B cell (primary cell): Measurements from ENCODE around the gene NDUFS6. TPM values are rescaled to one million over a fixed set of nuclear protein-coding genes. Genes with fewer than 3 reads are reported as not detected.

Source experiments
- ATAC-seq: fragments of 200-7000 bp; cut with Tn5 transposase; one replicate; pipeline ENCODE4 v1.10.0; 2021; ENCODE audit warnings: low read depth, mild to moderate bottlenecking, moderate number of reproducible peaks, moderate library complexity
- CTCF ChIA-PET: fragments of 350-600 bp; sonication (Branson Sonifier 250); formaldehyde crosslinking; loops from one replicate; lab custom pipeline; 2021; ENCODE audit warnings: antibody characterized with exemption, inconsistent platforms; lab: Charles Lee
- POLR2A ChIA-PET: fragments of 350-600 bp; sonication (Branson Sonifier 250); formaldehyde crosslinking; loops from one replicate; lab custom pipeline; 2021; ENCODE audit warnings: antibody characterized with exemption; lab: Charles Lee
- DNase-seq: peaks from one replicate; pipeline ENCODE4 v3.0.0; 2013
- H2AFZ ChIP-seq: 2 replicates; pipeline ENCODE4 v1.6.1; 2012; ENCODE audit warnings: mild to moderate bottlenecking, low read depth, low read length; ENCODE audit not compliant: insufficient read depth, poor library complexity, severe bottlenecking
- H3K27ac ChIP-seq, 2 donors: 1 replicate in 1 of 2; 2 replicates in 1 of 2; pipeline ENCODE4 v1.5.1; 2012 to 2013; ENCODE audit warnings: low read length in 2 of 2, mild to moderate bottlenecking in 2 of 2, moderate library complexity in 1 of 2
- H3K27me3 ChIP-seq, 4 experiments: fragments of 200-600 bp in 1 of 4; sonication (generic) in 1 of 4; replicated peaks in 1 of 4; 1 replicate in 2 of 4; 2 replicates in 2 of 4; pipeline versions ENCODE4 v1.6.1 to v1.7.0; 2013 to 2016; ENCODE audit warnings: low read length in 3 of 4, mild to moderate bottlenecking in 2 of 4, mixed read lengths in 1 of 4, moderate library complexity in 1 of 4; ENCODE audit not compliant: insufficient read depth in 4 of 4, control insufficient read depth in 3 of 4; ENCODE audit errors: control extremely low read depth in 1 of 4
- H3K36me3 ChIP-seq, 2 experiments: replicated peaks in 1 of 2; 1 replicate in 1 of 2; 2 replicates in 1 of 2; pipeline versions ENCODE4 v1.6.1 to v1.7.1; 2013; ENCODE audit warnings: low read length in 1 of 2; ENCODE audit not compliant: insufficient read depth in 2 of 2, control insufficient read depth in 1 of 2; ENCODE audit errors: control extremely low read depth in 1 of 2, extremely low read depth in 1 of 2
- H3K4me1 ChIP-seq, 2 donors: fragments of 200-600 bp in 1 of 2; sonication (generic) in 1 of 2; 1 replicate in 1 of 2; 2 replicates in 1 of 2; pipeline versions ENCODE4 v1.5.1 to v1.6.1; 2013 to 2017; ENCODE audit warnings: low read length in 2 of 2; ENCODE audit not compliant: control insufficient read depth in 2 of 2, insufficient read depth in 2 of 2
- H3K4me2 ChIP-seq: replicated peaks from 2 replicates; pipeline ENCODE3; 2012; ENCODE audit warnings: mild to moderate bottlenecking, low read depth, low read length; ENCODE audit not compliant: poor library complexity, severe bottlenecking
- H3K4me3 ChIP-seq, 5 experiments: fragments of 200-600 bp in 1 of 5; sonication (generic) in 1 of 5; 1 replicate in 3 of 5; 2 replicates in 2 of 5; pipeline versions ENCODE4 v1.5.1 to v1.7.0; 2011 to 2016; ENCODE audit warnings: low read length in 4 of 5, mild to moderate bottlenecking in 4 of 5, low read depth in 2 of 5, control low read depth in 1 of 5, moderate library complexity in 1 of 5; ENCODE audit not compliant: insufficient read depth in 1 of 5; ENCODE audit errors: control extremely low read depth in 1 of 5, extremely low read depth in 1 of 5
- H3K79me2 ChIP-seq: fragments of 200-600 bp; sonication (generic); one replicate; pipeline ENCODE4 v1.6.0; 2016; ENCODE audit warnings: low read length; ENCODE audit not compliant: control insufficient read depth, insufficient read depth
- H3K9ac ChIP-seq: fragments of 200-600 bp; sonication (generic); 2 replicates; pipeline ENCODE4 v1.6.1; 2017; ENCODE audit warnings: mild to moderate bottlenecking, low read length, moderate library complexity
- H3K9me3 ChIP-seq, 3 donors: one replicate each; pipeline versions ENCODE4 v1.6.1 to v1.7.1; 2013; ENCODE audit warnings: low read length in 2 of 3; ENCODE audit not compliant: control insufficient read depth in 2 of 3, insufficient read depth in 1 of 3; ENCODE audit errors: control extremely low read depth in 1 of 3
- H4K20me1 ChIP-seq: 2 replicates; pipeline ENCODE4 v1.6.0; 2012; ENCODE audit warnings: mild to moderate bottlenecking, low read length; ENCODE audit not compliant: insufficient read depth, control insufficient read depth, poor library complexity, severe bottlenecking
- H3K27ac Mint-ChIP-seq: one replicate; pipeline ENCODE4 v1.8.0; 2021; ENCODE audit warnings: mixed read lengths
- H3K27me3 Mint-ChIP-seq: one replicate; pipeline ENCODE4 v1.8.0; 2021; ENCODE audit warnings: mixed read lengths
- H3K4me1 Mint-ChIP-seq: one replicate; pipeline ENCODE4 v1.8.0; 2021; ENCODE audit warnings: mixed read lengths
- H3K4me3 Mint-ChIP-seq: one replicate; pipeline ENCODE4 v1.8.0; 2021; ENCODE audit warnings: mixed read lengths
- H3K9me3 Mint-ChIP-seq: one replicate; pipeline ENCODE4 v1.8.0; 2022; ENCODE audit warnings: mixed read lengths; ENCODE audit not compliant: insufficient read depth
- CTCF ChIP-seq: fragments of 200-600 bp; IDR thresholded peaks from one replicate; pipeline ENCODE4 v1.8.0; 2022; ENCODE audit warnings: antibody characterized with exemption, mild to moderate bottlenecking
- EZH2 ChIP-seq: IDR thresholded peaks from 2 replicates; pipeline ENCODE4 v1.6.1; 2012; ENCODE audit warnings: borderline replicate concordance, low read depth, mild to moderate bottlenecking, moderate library complexity, low read length; ENCODE audit not compliant: insufficient read depth, poor library complexity, severe bottlenecking
- WGBS: methylation state at CpG from one replicate; pipeline ENCODE4 v1.1.5; 2013; ENCODE audit warnings: missing lambda C conversion rate; ENCODE audit not compliant: insufficient coverage; 5-methylcytosine and 5-hydroxymethylcytosine counted together
- intact Hi-C: fragments of 100-400 bp; cut with micrococcal nuclease; formaldehyde crosslinking; loops from one replicate; pipeline ENCODE4 v1.10.0; 2022
- polyA plus RNA-seq: library from polyadenylated mRNA; depleted of rRNA; stranded (reverse); fragments of >200 nt; gene quantifications from 2 replicates; pipeline ENCODE4 v1.2.3, GENCODE V29; 2012
- total RNA-seq, 2 donors: library from RNA; stranded (reverse); fragments of 120-200 nt in 1 of 2; gene quantifications; 1 replicate in 1 of 2; 2 replicates in 1 of 2; pipeline versions ENCODE4 v1.2.3 to v1.2.4, GENCODE V29; 2013 to 2022

Gene NDUFS6
- total and polyA plus RNA-seq, 2 donors (not counting 1 experiment from before 2014, with no cell fraction given): 16.9 to 18.0 TPM

GRCh38 chr5:1836891-1837880 lies 36.0 kb downstream of the NDUFS6 start:
- no peak for ATAC-seq
- intact Hi-C loops: no loop called here
- H3K4me2 ChIP-seq: no peak overlapping the region
- H2AFZ ChIP-seq: no peak overlapping the region
- peaks cover 0 to 16% (median 0%) of the 10 kb centered on the region in 4 experiments for H3K27me3 ChIP-seq
- Mint-ChIP-seq H3K4me3 (no peak overlapping the region), H3K9me3 (no peaks in the 10 kb centered on the region), H3K27me3 (peaks cover 29% of the 10 kb centered on the region), H3K27ac (no peak overlapping the region), H3K4me1 (no peaks in the 10 kb centered on the region)
- TF ChIP-seq EZH2: no peak
- TF ChIP-seq CTCF: no peak
- H3K79me2 ChIP-seq: no peaks in the 10 kb centered on the region
- no peak overlapping the region for H3K27ac ChIP-seq
- no peak overlapping the region for H3K9ac ChIP-seq
- DNase-seq: no peak
- H3K36me3 ChIP-seq: no peaks in the 10 kb centered on the region
- WGBS: 83% methylated on average over 29 of the region's 32 CpGs
- ChIA-PET POLR2A (no interaction called here), CTCF (no interaction called here)
- H3K9me3 ChIP-seq: no peaks in the 10 kb centered on the region
- H4K20me1 ChIP-seq: no peaks in the 10 kb centered on the region
- H3K4me1 ChIP-seq: no peaks in the 10 kb centered on the region
- H3K4me3 ChIP-seq: no peak overlapping the region

GRCh38 chr5:1838013-1838412 lies 36.8 kb downstream of the NDUFS6 start:
- peaks cover 32% of the 10 kb centered on the region for H3K27me3 Mint-ChIP-seq
- ChIA-PET POLR2A (no interaction called here), CTCF (no interaction called here)
- Histone ChIP-seq H2AFZ (no peak overlapping the region), H3K4me2 (no peak overlapping the region), H3K4me3 (no peak overlapping the region), H3K9ac (no peak overlapping the region), H3K79me2 (no peaks in the 10 kb centered on the region), H3K27me3 (peaks cover 0 to 16% (median 0%) of the 10 kb centered on the region in 4 experiments), H3K27ac (no peak overlapping the region), H3K9me3 (no peaks in the 10 kb centered on the region), H3K4me1 (no peaks in the 10 kb centered on the region), H4K20me1 (no peaks in the 10 kb centered on the region), H3K36me3 (no peaks in the 10 kb centered on the region)
- no peak for DNase-seq
- H3K4me3 Mint-ChIP-seq: no peak overlapping the region
- no peak for TF ChIP-seq EZH2
- no peak for TF ChIP-seq CTCF
- intact Hi-C loops: no loop called here
- H3K9me3 Mint-ChIP-seq: no peaks in the 10 kb centered on the region
- no peak for ATAC-seq
- H3K27ac Mint-ChIP-seq: no peak overlapping the region
- H3K4me1 Mint-ChIP-seq: no peaks in the 10 kb centered on the region
- WGBS: 86% methylated on average over 8 of the region's 9 CpGs
